Common myeloid progenitor, CD34-positive (primary cell): ENCODE results near the gene CIAPIN1.
"Not testable (repeated sequence)": the region's sequence is repeated elsewhere in the genome, so short reads cannot be mapped to it uniquely, and the experiment has no call there.

Experiments used
- CTCF ChIA-PET: fragments of 350-600 bp; sonication (Branson Sonifier 250); formaldehyde crosslinking; loops from one replicate; lab custom pipeline; 2021; ENCODE audit warnings: antibody characterized with exemption; lab: Charles Lee
- POLR2A ChIA-PET: fragments of 350-600 bp; sonication (Branson Sonifier 250); formaldehyde crosslinking; loops from one replicate; lab custom pipeline; 2021; ENCODE audit warnings: antibody characterized with exemption; lab: Charles Lee
- DNase-seq, 3 donors: peaks; one replicate each; pipeline versions ENCODE4 v3.0.0 to v3.0.0-alpha.2; 2013
- H3K27ac ChIP-seq, 2 experiments: 1 replicate in 1 of 2; 2 replicates in 1 of 2; pipeline ENCODE4 v1.7.0; 2013; ENCODE audit warnings: inconsistent platforms in 2 of 2, low read length in 2 of 2, mild to moderate bottlenecking in 2 of 2, low read depth in 1 of 2, moderate library complexity in 1 of 2; ENCODE audit not compliant: severe bottlenecking in 2 of 2, insufficient read depth in 1 of 2, poor library complexity in 1 of 2
- H3K27me3 ChIP-seq, 5 experiments: replicated peaks in 2 of 5; 1 replicate in 3 of 5; 2 replicates in 2 of 5; pipeline versions ENCODE4 v1.6.1 to v1.7.0; 2013; ENCODE audit warnings: low read length in 4 of 5, mild to moderate bottlenecking in 2 of 5, moderate library complexity in 2 of 5, inconsistent platforms in 1 of 5; ENCODE audit not compliant: insufficient read depth in 5 of 5, control insufficient read depth in 4 of 5
- H3K36me3 ChIP-seq, 4 experiments: 1 replicate in 2 of 4; 2 replicates in 2 of 4; pipeline versions ENCODE4 v1.6.1 to v1.7.0; 2013; ENCODE audit warnings: low read length in 3 of 4, control low read depth in 1 of 4, mild to moderate bottlenecking in 1 of 4; ENCODE audit not compliant: control insufficient read depth in 4 of 4, insufficient read depth in 4 of 4
- H3K4me1 ChIP-seq, 4 experiments: 1 replicate in 3 of 4; 2 replicates in 1 of 4; pipeline versions ENCODE4 v1.6.1 to v1.7.1; 2013; ENCODE audit warnings: low read length in 3 of 4, mild to moderate bottlenecking in 3 of 4, control low read depth in 1 of 4, inconsistent platforms in 1 of 4, moderate library complexity in 1 of 4; ENCODE audit not compliant: control insufficient read depth in 4 of 4, insufficient read depth in 4 of 4; ENCODE audit errors: control extremely low read depth in 1 of 4
- H3K4me3 ChIP-seq, 7 experiments: 1 replicate in 4 of 7; 2 replicates in 3 of 7; pipeline versions ENCODE4 v1.5.1 to v1.7.0; 2013; ENCODE audit warnings: mild to moderate bottlenecking in 7 of 7, low read length in 6 of 7, moderate library complexity in 6 of 7, inconsistent platforms in 2 of 7, low read depth in 2 of 7, control low read depth in 1 of 7; ENCODE audit not compliant: insufficient read depth in 4 of 7, control insufficient read depth in 1 of 7; ENCODE audit errors: extremely low read depth in 1 of 7
- H3K9me3 ChIP-seq, 5 experiments: 1 replicate in 4 of 5; 2 replicates in 1 of 5; pipeline versions ENCODE4 v1.6.1 to v1.7.1; 2013; ENCODE audit warnings: low read length in 4 of 5, mild to moderate bottlenecking in 2 of 5, inconsistent platforms in 1 of 5, low read depth in 1 of 5, moderate library complexity in 1 of 5; ENCODE audit not compliant: control insufficient read depth in 4 of 5, insufficient read depth in 2 of 5; ENCODE audit errors: control extremely low read depth in 1 of 5
- WGBS: methylation state at CpG from one replicate; pipeline ENCODE4 v1.1.5; 2013; ENCODE audit not compliant: insufficient coverage; 5-methylcytosine and 5-hydroxymethylcytosine counted together

CIAPIN1 gene

GRCh38 chr16:57401943-57402640, 45.1 kb downstream of the CIAPIN1 start:
- Histone ChIP-seq H3K36me3 (no peaks in the 10 kb centered on the region), H3K4me1 (peaks cover 0 to 5% (median 2%) of the 10 kb centered on the region in 4 experiments), H3K9me3 (no peaks in the 10 kb centered on the region), H3K27ac (no peak overlapping the region), H3K27me3 (peaks cover 0 to 4% (median 2%) of the 10 kb centered on the region in 5 experiments), H3K4me3 (no peak overlapping the region)
- no peak for DNase-seq
- WGBS: 88% methylated on average over 7 of the region's 7 CpGs
- POLR2A ChIA-PET: interaction anchor here (0.6 kb wide), 1 partner anchor 216 kb away, joined by 5 read pairs; the partner anchor contains the start of genes PSME3IP1 and RSPRY1
- CTCF ChIA-PET: no interaction called here

- CTCF ChIA-PET, DNase-seq, H3K27me3 ChIP-seq, H3K36me3 ChIP-seq, H3K4me3 ChIP-seq, H3K4me1 ChIP-seq, H3K9me3 ChIP-seq, H3K27ac ChIP-seq, POLR2A ChIA-PET: not testable (repeated sequence)
- 89% methylated on average over 4 of the region's 4 CpGs for WGBS
Measured at GRCh38 chr16:57397493-57397892, 49.7 kb downstream of the CIAPIN1 start.

GRCh38 chr16:57396786-57397185, 50.4 kb downstream of the CIAPIN1 start:
- no peaks in the 10 kb centered on the region for H3K36me3 ChIP-seq
- ChIA-PET POLR2A (no interaction called here), CTCF (no interaction called here)
- H3K27ac ChIP-seq: no peak overlapping the region
- no peak for DNase-seq
- H3K4me3 ChIP-seq: no peak overlapping the region
- peaks cover 0 to 2% (median 0%) of the 10 kb centered on the region in 5 experiments for H3K9me3 ChIP-seq
- WGBS: 100% methylated on average over 3 of the region's 4 CpGs
- no peaks in the 10 kb centered on the region for H3K4me1 ChIP-seq
- peaks cover 0 to 2% (median 0%) of the 10 kb centered on the region in 5 experiments for H3K27me3 ChIP-seq

GRCh38 chr16:57395026-57395425, 52.2 kb downstream of the CIAPIN1 start:
- no peak for DNase-seq
- Histone ChIP-seq H3K27ac (no peak overlapping the region), H3K27me3 (no peaks in the 10 kb centered on the region), H3K9me3 (peaks cover 0 to 2% (median 0%) of the 10 kb centered on the region in 5 experiments), H3K4me3 (no peak overlapping the region), H3K36me3 (no peaks in the 10 kb centered on the region), H3K4me1 (no peaks in the 10 kb centered on the region)
- WGBS: 96% methylated on average over 4 of the region's 5 CpGs
- ChIA-PET CTCF (interaction anchor here (1.1 to 1.7 kb wide), 3 partner anchors 10 to 27 kb away, joined by 3 to 6 read pairs (median 4); partner anchors contain the start of gene CCL17), POLR2A (no interaction called here)

GRCh38 chr16:57394444-57394843, 52.7 kb downstream of the CIAPIN1 start:
- CTCF ChIA-PET: interaction anchor here (1.1 to 1.7 kb wide), 5 partner anchors 10 to 94 kb away, joined by 3 to 6 read pairs (median 4); partner anchors contain the start of gene CCL17

GRCh38 chr16:57392694-57393093, 54.5 kb downstream of the CIAPIN1 start:
- ChIA-PET POLR2A (no interaction called here), CTCF (interaction anchor here (0.6 kb wide), 1 partner anchor 83 kb away, joined by 3 read pairs; no protein-coding TSS in a partner anchor)
- DNase-seq: no peak
- Histone ChIP-seq H3K9me3 (peaks cover 0 to 2% (median 0%) of the 10 kb centered on the region in 5 experiments), H3K36me3 (no peaks in the 10 kb centered on the region), H3K27ac (no peak overlapping the region), H3K27me3 (no peaks in the 10 kb centered on the region), H3K4me3 (no peak overlapping the region), H3K4me1 (no peaks in the 10 kb centered on the region)
- WGBS: 100% methylated on average over 1 of the region's 1 CpG

More at GRCh38 chr16:57394444-57394843, 52.7 kb downstream of the CIAPIN1 start:
- H3K4me1 ChIP-seq: no peaks in the 10 kb centered on the region
- DNase-seq: no peak
- H3K9me3 ChIP-seq: peaks cover 0 to 2% (median 0%) of the 10 kb centered on the region in 5 experiments
- no peaks in the 10 kb centered on the region for H3K27me3 ChIP-seq
- 84% methylated on average over 7 of the region's 7 CpGs for WGBS
- H3K36me3 ChIP-seq: no peaks in the 10 kb centered on the region
- POLR2A ChIA-PET: no interaction called here
- no peak overlapping the region for H3K4me3 ChIP-seq
- H3K27ac ChIP-seq: no peak overlapping the region

- H3K27me3 ChIP-seq: no peaks in the 10 kb centered on the region
Measured at GRCh38 chr16:57391708-57392107, 55.5 kb downstream of the CIAPIN1 start.

More at GRCh38 chr16:57391708-57392107, 55.5 kb downstream of the CIAPIN1 start:
- WGBS: no CpG with 5 or more reads among the region's 5 CpGs
- no peaks in the 10 kb centered on the region for H3K36me3 ChIP-seq
- peaks cover 0 to 2% (median 0%) of the 10 kb centered on the region in 5 experiments for H3K9me3 ChIP-seq
- no peak for DNase-seq
- ChIA-PET POLR2A (no interaction called here), CTCF (interaction anchor here (2.3 kb wide), 1 partner anchor 25 kb away, joined by 7 read pairs; no protein-coding TSS in a partner anchor)
- no peaks in the 10 kb centered on the region for H3K4me1 ChIP-seq
- no peak overlapping the region for H3K27ac ChIP-seq
- H3K4me3 ChIP-seq: no peak overlapping the region
